Measurements from ENCODE around the gene TMEM60. TPM values are rescaled to one million over a fixed set of nuclear protein-coding genes. Genes with fewer than 3 reads are reported as not detected.

The TMEM60 gene
- total RNA-seq (18.9 and 20.4 TPM in 2 replicates), polyA plus RNA-seq (4.3 and 5.0 TPM in 2 replicates), polyA minus RNA-seq (6.6 and 9.4 TPM in 2 replicates)
- total RNA-seq (2013) = 29.7 TPM

- TF ChIP-seq CTCF (IDR thresholded peaks at IDR 0.05) (peak; percentile 74), EZH2 (IDR thresholded peaks at IDR 0.05; ENCODE audit: borderline replicate concordance, insufficient read depth, low read depth, low read length, poor library complexity, severe bottlenecking) (no peak)
- Mint-ChIP-seq H3K27me3 (no peaks in the 10 kb centered on the region), H3K4me1 (peaks cover 79% of the 10 kb centered on the region), H3K4me3 (peak within 1 kb of the TSS; percentile 91), H3K9me3 (ENCODE audit: insufficient read depth) (no peaks in the 10 kb centered on the region), H3K27ac (peak within 1 kb of the TSS; percentile 92)
- no peaks in the 10 kb centered on the region for H3K9me3 ChIP-seq (ENCODE audit: control extremely low read depth in 1 of 3, control insufficient read depth in 2 of 3, insufficient read depth in 1 of 3, low read length in 2 of 3)
- no peaks in the 10 kb centered on the region for H3K27me3 ChIP-seq (replicated peaks in 1 of 4; ENCODE audit: control extremely low read depth in 1 of 4, control insufficient read depth in 3 of 4, insufficient read depth in 4 of 4, low read length in 3 of 4)
- ATAC-seq (ENCODE audit: low read depth) (peak; percentile 86), DNase-seq (peak; percentile 97)
- peaks cover 15% of the 10 kb centered on the region for H4K20me1 ChIP-seq (ENCODE audit: control insufficient read depth, insufficient read depth, low read length, poor library complexity, severe bottlenecking)
- peak within 1 kb of the TSS; percentile 77 to 87 for H3K27ac ChIP-seq (ENCODE audit: low read length in 2 of 2)
- H3K4me3 ChIP-seq (ENCODE audit: control extremely low read depth in 1 of 5, extremely low read depth in 1 of 5, insufficient read depth in 1 of 5, low read depth in 2 of 5, low read length in 4 of 5) = peak within 1 kb of the TSS; percentile 79 to 97 (median 91)
- peak within 1 kb of the TSS; percentile 88 for H3K4me2 ChIP-seq (replicated peaks; ENCODE audit: low read depth, low read length, poor library complexity, severe bottlenecking)
- H2AFZ ChIP-seq (ENCODE audit: insufficient read depth, low read depth, low read length, poor library complexity, severe bottlenecking) = peak within 1 kb of the TSS; percentile 85
- intact Hi-C loops (cut with micrococcal nuclease) = loop anchor here (1.0 to 5.0 kb wide), 6 partner anchors 26 to 384 kb away; partner anchors contain the start of gene RSBN1L
- H3K9ac ChIP-seq (ENCODE audit: low read length) = peak within 1 kb of the TSS; percentile 88
- ChIA-PET CTCF (interaction anchor here (0.5 to 3.1 kb wide), 18 partner anchors 23 to 1461 kb away, joined by 3 to 13 read pairs (median 4); partner anchors contain the start of gene RSBN1L), POLR2A (interaction anchor here (0.6 to 3.0 kb wide), 3 partner anchors 24 to 35 kb away, joined by 6 to 20 read pairs (median 8); no protein-coding TSS in a partner anchor)
- H3K4me1 ChIP-seq (ENCODE audit: control insufficient read depth in 2 of 2, insufficient read depth in 2 of 2, low read length in 2 of 2) = peaks cover 46 to 49% of the 10 kb centered on the region in 2 donors
- under 1% methylated on average over 61 of the region's 61 CpGs for WGBS (ENCODE audit: insufficient coverage)
- H3K36me3 ChIP-seq (replicated peaks in 1 of 2; ENCODE audit: control extremely low read depth in 1 of 2, control insufficient read depth in 1 of 2, extremely low read depth in 1 of 2, insufficient read depth in 2 of 2, low read length in 1 of 2) = peaks cover 2 to 7% of the 10 kb centered on the region in 2 experiments
- H3K79me2 ChIP-seq (ENCODE audit: control insufficient read depth, insufficient read depth, low read length) = peaks cover 93% of the 10 kb centered on the region
Observed at GRCh38 chr7:77798394-77799077, at the start of gene TMEM60, which contains the start of gene PHTF2. Gene TMEM60 (minus strand): TSS chr7:77798434. CDS start chr7:77794373, 4,061 bp downstream. Gene PHTF2 (plus strand): TSS chr7:77798773.

Measured in B cell (primary cell).